ENCODE measurements around the gene XYLT1.

DNA sequence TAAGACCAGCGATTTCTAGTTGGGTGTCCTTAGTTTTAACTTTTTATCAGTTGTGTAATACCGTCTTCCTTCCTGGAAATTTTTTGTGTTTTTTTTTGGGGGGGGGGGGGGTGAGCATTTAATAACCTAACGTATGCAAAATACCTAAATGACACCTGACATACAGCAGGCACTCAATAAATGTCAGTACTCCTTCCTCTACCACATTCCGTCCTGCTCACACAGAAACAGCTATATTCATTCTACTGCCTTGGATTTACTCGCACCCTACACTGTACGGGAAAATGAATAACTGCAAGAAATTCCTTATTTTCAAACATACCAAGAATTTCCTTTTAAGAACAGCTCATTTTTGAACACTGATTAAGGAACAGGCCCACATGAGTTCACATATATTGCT is 5.3 kb downstream of the XYLT1 start:
- TF ChIP-seq, protein P1, sequence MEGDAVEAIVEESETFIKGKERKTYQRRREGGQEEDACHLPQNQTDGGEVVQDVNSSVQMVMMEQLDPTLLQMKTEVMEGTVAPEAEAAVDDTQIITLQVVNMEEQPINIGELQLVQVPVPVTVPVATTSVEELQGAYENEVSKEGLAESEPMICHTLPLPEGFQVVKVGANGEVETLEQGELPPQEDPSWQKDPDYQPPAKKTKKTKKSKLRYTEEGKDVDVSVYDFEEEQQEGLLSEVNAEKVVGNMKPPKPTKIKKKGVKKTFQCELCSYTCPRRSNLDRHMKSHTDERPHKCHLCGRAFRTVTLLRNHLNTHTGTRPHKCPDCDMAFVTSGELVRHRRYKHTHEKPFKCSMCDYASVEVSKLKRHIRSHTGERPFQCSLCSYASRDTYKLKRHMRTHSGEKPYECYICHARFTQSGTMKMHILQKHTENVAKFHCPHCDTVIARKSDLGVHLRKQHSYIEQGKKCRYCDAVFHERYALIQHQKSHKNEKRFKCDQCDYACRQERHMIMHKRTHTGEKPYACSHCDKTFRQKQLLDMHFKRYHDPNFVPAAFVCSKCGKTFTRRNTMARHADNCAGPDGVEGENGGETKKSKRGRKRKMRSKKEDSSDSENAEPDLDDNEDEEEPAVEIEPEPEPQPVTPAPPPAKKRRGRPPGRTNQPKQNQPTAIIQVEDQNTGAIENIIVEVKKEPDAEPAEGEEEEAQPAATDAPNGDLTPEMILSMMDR (IDR thresholded peaks at IDR 0.05; ENCODE audit: poor library complexity, severe bottlenecking), result no peak
- TF ChIP-seq TAF1 (IDR thresholded peaks at IDR 0.05; ENCODE audit: low read depth), result no peak
- no peak for TF ChIP-seq POLR2AphosphoS5 (IDR thresholded peaks at IDR 0.05)
- no peak for TF ChIP-seq EP300 (conservative IDR thresholded peaks at IDR 0.05; ENCODE audit: poor library complexity, severe bottlenecking)
- no peak for TF ChIP-seq SMC3 (conservative IDR thresholded peaks at IDR 0.05; ENCODE audit: poor library complexity)
- TF ChIP-seq, protein P2, sequence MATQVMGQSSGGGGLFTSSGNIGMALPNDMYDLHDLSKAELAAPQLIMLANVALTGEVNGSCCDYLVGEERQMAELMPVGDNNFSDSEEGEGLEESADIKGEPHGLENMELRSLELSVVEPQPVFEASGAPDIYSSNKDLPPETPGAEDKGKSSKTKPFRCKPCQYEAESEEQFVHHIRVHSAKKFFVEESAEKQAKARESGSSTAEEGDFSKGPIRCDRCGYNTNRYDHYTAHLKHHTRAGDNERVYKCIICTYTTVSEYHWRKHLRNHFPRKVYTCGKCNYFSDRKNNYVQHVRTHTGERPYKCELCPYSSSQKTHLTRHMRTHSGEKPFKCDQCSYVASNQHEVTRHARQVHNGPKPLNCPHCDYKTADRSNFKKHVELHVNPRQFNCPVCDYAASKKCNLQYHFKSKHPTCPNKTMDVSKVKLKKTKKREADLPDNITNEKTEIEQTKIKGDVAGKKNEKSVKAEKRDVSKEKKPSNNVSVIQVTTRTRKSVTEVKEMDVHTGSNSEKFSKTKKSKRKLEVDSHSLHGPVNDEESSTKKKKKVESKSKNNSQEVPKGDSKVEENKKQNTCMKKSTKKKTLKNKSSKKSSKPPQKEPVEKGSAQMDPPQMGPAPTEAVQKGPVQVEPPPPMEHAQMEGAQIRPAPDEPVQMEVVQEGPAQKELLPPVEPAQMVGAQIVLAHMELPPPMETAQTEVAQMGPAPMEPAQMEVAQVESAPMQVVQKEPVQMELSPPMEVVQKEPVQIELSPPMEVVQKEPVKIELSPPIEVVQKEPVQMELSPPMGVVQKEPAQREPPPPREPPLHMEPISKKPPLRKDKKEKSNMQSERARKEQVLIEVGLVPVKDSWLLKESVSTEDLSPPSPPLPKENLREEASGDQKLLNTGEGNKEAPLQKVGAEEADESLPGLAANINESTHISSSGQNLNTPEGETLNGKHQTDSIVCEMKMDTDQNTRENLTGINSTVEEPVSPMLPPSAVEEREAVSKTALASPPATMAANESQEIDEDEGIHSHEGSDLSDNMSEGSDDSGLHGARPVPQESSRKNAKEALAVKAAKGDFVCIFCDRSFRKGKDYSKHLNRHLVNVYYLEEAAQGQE (IDR thresholded peaks at IDR 0.05; ENCODE audit: borderline replicate concordance), result no peak
- TF ChIP-seq EZH2 (IDR thresholded peaks at IDR 0.05; ENCODE audit: borderline replicate concordance, insufficient read depth, low read length, poor library complexity, severe bottlenecking), result no peak
- TF ChIP-seq MXI1 (conservative IDR thresholded peaks at IDR 0.05; ENCODE audit: poor library complexity, severe bottlenecking), result no peak
- no peak for TF ChIP-seq RAD21 (conservative IDR thresholded peaks at IDR 0.05)
